Fibroblast of pulmonary artery (primary cell): ENCODE results near the gene LRMDA.
"Not testable (repeated sequence)": the region's sequence is repeated elsewhere in the genome, so short reads cannot be mapped to it uniquely, and the experiment has no call there.

Source experiments
- DNase-seq: peaks from one replicate; pipeline ENCODE4 v3.0.0-alpha.2; 2010; ENCODE audit warnings: low read depth
- H3K4me3 ChIP-seq: replicated peaks from 2 replicates; pipeline ENCODE4 v1.5.1; 2011; ENCODE audit warnings: low read depth, mild to moderate bottlenecking, control low read depth, low read length, moderate library complexity
- TF ChIP-seq, protein P1 (sequence below): IDR thresholded peaks from 2 replicates; pipeline ENCODE4 v1.5.1; 2011; ENCODE audit warnings: mild to moderate bottlenecking, control low read depth, low read length, inconsistent platforms; ENCODE audit errors: missing control alignments

The LRMDA gene

DNA sequence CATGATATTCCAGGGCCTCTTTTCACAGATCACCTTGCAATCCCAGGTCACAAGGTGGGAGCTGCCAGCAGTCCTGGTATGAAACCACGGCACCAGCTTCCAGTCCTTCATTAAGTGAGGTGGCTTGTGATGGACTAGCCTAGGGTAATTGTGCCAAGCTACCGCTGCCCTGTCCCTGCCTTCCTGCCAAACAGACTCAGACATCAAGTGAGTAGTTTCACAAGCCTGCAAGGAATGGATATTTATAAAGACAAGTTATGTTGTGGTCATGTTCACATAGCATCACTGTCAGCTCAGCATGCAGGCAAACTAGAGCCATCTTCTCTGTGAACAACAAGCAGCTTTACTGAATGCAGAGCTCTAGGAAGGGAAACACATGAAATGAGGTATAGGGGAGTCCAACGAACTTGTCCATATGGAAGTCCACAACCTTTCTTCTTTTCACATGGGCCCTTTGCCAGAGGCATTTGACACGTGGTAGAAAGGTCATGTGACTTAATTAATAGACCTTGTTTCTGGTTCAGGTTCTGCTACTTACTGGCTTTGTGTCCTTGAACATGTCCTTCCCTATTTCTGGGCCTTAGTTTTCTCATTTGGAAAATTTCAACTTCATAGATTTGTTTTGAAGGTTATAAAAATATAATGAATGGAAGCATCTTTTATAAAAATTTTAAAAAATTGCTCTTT, 1145.0 kb downstream of the LRMDA start:
- H3K4me3 ChIP-seq, result no peak overlapping the region
- TF ChIP-seq, protein P1, sequence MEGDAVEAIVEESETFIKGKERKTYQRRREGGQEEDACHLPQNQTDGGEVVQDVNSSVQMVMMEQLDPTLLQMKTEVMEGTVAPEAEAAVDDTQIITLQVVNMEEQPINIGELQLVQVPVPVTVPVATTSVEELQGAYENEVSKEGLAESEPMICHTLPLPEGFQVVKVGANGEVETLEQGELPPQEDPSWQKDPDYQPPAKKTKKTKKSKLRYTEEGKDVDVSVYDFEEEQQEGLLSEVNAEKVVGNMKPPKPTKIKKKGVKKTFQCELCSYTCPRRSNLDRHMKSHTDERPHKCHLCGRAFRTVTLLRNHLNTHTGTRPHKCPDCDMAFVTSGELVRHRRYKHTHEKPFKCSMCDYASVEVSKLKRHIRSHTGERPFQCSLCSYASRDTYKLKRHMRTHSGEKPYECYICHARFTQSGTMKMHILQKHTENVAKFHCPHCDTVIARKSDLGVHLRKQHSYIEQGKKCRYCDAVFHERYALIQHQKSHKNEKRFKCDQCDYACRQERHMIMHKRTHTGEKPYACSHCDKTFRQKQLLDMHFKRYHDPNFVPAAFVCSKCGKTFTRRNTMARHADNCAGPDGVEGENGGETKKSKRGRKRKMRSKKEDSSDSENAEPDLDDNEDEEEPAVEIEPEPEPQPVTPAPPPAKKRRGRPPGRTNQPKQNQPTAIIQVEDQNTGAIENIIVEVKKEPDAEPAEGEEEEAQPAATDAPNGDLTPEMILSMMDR, result no peak
- peak; percentile 26 for DNase-seq

DNA sequence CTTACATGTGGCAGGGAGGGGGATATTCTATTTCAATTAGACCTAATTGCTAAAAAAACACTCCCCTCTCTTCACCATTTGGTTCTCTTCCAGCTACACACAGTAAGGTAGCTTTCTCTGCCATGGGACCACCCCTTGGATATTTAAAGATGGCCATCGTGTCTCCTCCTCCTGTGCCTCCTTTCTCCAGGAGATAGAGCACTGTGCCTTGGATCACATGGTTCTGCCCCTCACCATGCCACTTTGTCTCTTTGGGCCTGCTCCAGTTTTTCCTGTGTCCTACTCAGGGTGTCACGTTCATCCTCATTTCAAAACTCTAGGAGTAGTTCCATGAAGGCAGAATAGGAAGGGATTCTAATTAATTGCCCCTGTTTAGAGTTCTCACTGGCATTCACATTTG, 1146.0 kb downstream of the LRMDA start:
- no peak for DNase-seq
- TF ChIP-seq, protein P1, result no peak
- no peak overlapping the region for H3K4me3 ChIP-seq

DNA sequence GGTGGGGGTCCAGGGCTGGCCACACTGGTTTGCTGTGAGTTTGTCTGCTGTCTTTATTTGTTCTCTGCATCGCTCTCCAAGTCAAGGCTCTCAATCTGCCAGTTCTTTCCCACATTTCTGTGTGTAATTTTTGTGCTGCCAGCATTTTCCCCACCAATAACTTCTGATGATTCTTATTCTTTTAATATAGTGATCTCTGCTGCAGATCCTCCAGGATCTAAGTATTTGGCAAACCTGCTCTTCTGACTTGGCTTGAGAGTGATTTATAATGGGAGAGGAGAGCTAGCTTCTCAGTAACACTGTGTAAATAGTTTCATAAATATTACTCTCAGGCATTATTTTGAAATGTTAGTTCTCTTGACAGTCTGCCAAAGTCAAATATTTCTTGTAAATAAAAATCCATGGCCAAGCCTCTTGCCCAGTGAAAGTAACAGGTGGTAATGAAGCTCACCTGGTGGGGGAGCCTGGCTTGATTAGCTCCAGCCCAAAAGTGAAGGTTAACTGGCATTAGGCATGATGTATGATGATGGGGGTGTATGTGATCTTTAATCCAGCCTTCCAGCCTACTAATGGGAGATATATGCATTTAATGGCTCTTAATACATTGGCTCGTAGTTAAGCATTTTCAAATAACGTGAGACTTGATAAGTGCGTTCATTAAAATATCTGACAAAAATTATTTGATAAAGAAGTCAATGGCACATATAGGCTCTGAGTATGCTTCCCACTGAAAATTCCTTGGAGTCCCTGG, 1150.3 kb downstream of the LRMDA start:
- H3K4me3 ChIP-seq, result no peak overlapping the region
- peak; percentile 9 for DNase-seq
- TF ChIP-seq, protein P1, result no peak

DNA sequence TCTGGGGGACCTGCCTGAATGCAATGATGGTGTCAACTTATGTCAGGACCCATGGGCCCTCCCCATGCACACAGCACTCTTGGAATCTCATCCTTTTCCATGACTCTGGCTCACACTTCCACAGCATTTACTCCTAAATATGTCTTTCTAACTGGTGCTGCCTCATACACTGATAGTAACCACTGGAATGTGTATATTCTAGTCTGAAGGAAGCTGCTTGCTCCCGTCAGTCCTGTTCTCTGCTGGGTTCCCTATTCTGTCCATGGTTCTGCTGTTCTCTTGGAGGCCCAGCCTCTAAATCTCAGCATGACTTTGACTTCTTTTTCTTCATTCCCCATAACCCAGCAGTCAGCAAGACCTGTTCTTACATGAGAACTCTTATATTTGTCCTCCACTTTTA, 1151.1 kb downstream of the LRMDA start:
- no peak overlapping the region for H3K4me3 ChIP-seq
- peak; percentile 32 for DNase-seq
- TF ChIP-seq, protein P1, result no peak

DNA sequence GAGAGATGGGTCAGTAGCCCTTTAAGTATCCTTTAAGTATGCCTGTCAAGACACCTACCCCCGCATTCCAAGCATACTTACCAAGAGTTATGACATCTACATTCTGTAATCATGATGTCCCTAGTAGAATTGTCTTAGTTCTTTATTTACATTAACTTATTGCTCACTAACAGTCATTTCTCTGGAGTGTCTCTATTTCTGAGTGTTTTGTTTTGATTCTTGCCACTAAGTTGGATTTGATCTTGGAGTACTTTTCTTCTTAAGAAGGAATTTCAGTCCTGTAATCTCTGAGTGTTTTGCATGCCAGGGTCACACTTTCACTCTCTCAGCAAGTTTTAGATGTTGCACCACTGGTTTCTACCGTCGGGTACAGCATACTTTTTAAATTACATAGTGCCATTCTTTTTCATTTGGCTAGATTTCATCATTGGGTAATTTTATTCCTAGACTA, 1152.3 kb downstream of the LRMDA start:
- TF ChIP-seq, protein P1, result no peak
- H3K4me3 ChIP-seq, result peak overlapping the region; percentile 10
- DNase-seq, result peak; percentile 89

DNA sequence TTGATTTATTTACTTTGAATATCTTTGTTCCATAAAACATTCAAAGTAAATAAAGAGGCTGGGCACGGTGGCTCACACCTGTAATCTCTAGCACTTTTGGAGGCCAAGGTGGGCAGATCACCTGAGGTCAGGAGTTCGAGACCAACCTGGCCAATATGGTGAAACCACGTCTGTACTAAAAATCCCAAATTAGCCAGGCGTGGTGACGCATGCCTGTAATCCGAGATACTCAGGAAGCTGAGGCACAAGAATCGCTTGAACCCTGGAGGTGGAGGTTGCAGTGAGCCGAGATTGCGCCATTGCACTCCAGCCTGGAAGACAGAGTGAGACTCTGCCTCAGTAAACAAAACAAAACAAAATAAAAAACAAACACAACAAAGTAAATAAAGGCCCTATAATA, 1153.0 kb downstream of the LRMDA start:
- not testable (repeated sequence) for H3K4me3 ChIP-seq, DNase-seq
